Astrocyte of the spinal cord (primary cell): ENCODE data around the gene HSD3B1.
A peak's percentile ranks its signal among the peaks of the same experiment; 100 is the strongest.

Source experiments
- DNase-seq: peaks from one replicate; pipeline ENCODE4 v3.0.0; 2011; ENCODE audit warnings: low read depth, low spot score
- H3K4me3 ChIP-seq: 2 replicates; pipeline ENCODE4 v1.5.1; 2011; ENCODE audit warnings: low read depth, mild to moderate bottlenecking, low read length, moderate library complexity
- CTCF ChIP-seq: IDR thresholded peaks from 2 replicates; pipeline ENCODE4 v1.5.1; 2012; ENCODE audit warnings: low read depth, mild to moderate bottlenecking, low read length, inconsistent platforms
- in situ Hi-C: cut with HindIII; loops from 2 replicates; pipeline ENCODE4 v1.10.0; 2017; ENCODE audit warnings: low sequenced_read_pairs

The HSD3B1 gene

DNA sequence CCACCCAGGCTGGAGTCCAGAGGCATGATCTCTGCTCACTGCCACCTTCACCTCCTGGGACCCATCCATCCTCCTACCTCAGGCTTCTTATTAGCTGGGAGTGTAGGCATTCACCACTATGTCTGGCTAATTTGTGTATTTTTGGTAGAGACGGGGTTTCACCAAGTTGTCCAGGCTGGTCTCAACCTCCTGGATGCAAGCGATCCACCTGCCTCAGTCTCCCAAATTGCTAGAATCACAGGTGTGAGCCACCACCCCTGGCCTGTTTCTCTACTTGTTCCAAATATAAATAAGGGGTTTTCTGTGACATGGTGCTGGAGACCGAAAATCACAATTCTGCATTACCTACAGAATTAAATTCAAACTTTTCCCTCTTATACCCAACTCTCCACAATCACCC, 36.6 kb upstream of the HSD3B1 start:
- TF ChIP-seq CTCF: no peak
- in situ Hi-C loops: no loop called here
- no peak for DNase-seq

GRCh38 chr1:119470958-119471357, 36.1 kb upstream of the HSD3B1 start:
- TF ChIP-seq CTCF: no peak

More for the DNA sequence above, 36.6 kb upstream of the HSD3B1 start:
- H3K4me3 ChIP-seq: no peak overlapping the region

GRCh38 chr1:119471566-119471965, 35.4 kb upstream of the HSD3B1 start:
- in situ Hi-C loops: no loop called here
- H3K4me3 ChIP-seq: no peak overlapping the region
- no peak for TF ChIP-seq CTCF
- no peak for DNase-seq

More at GRCh38 chr1:119470958-119471357, 36.1 kb upstream of the HSD3B1 start:
- DNase-seq: no peak
- H3K4me3 ChIP-seq: no peak overlapping the region
- in situ Hi-C loops: no loop called here

GRCh38 chr1:119472080-119472818, 34.8 kb upstream of the HSD3B1 start:
- no peak overlapping the region for H3K4me3 ChIP-seq
- no peak for TF ChIP-seq CTCF
- in situ Hi-C loops: no loop called here
- no peak for DNase-seq

GRCh38 chr1:119472819-119473175, 34.2 kb upstream of the HSD3B1 start:
- no peak for TF ChIP-seq CTCF
- in situ Hi-C loops: no loop called here

DNA sequence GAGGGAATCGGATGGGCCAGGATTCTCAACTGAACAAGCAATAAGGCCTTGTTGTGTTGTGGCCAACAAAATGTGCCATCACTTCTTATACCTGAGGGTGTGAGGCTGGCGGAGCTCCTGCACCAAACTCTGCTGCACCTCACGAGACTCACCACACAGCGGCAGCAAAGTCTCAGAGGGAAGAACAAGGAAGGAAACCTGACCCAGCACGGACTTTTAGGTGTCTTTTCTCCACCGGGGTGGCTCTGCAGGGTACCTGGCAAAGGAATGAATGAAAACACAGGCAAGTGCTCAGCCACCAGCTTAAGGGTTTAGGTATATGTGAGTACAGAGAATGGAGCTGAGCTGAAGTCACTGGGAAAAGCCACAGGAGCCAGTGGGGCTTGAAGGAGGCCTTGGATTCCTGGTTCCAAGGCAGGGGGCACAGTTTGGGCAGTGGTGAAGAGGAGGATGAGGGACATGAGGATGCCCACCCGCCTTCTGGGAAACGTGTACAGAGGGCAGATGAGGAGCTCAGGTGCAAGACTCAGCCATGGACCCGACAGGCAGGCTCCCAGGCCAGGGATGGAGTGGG, 31.1 kb upstream of the HSD3B1 start:
- no peak overlapping the region for H3K4me3 ChIP-seq
- DNase-seq: peak; percentile 15
- TF ChIP-seq CTCF: peak; percentile 76
- in situ Hi-C loops: no loop called here

More at GRCh38 chr1:119472819-119473175, 34.2 kb upstream of the HSD3B1 start:
- H3K4me3 ChIP-seq: no peak overlapping the region
- DNase-seq: no peak
